ENCODE measurements around the gene TNFSF18. TPM values are rescaled to one million over a fixed set of nuclear protein-coding genes. Genes with fewer than 3 reads are reported as not detected.

TNFSF18 gene
- total RNA-seq, 1 experiment from 2014 or later = not detected

DNA sequence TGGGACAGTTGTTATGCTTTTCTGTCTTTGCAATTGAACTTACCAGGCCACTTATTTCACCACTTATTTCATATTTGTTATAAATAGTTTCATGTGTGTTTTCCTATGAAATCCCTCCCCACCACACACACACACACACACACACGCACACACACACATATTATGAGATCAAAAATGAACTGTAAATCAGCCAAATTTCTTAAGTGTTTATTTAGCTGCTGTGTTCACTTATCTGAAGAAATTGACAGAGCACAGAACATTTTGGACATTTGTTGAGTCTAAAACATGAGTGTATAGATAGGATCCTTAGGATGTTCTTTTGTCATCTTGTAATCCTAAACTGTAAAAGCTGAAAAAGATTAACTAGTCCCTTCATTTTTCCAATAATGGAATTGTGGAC, 7.8 kb upstream of the TNFSF18 start:
- BruUV-seq (replicated peaks) = no TSS peak
- CTCF ChIA-PET = no interaction called here
- H3K4me3 ChIP-seq (ENCODE audit: low read depth, low read length, poor library complexity, severe bottlenecking) = no peak overlapping the region

DNA sequence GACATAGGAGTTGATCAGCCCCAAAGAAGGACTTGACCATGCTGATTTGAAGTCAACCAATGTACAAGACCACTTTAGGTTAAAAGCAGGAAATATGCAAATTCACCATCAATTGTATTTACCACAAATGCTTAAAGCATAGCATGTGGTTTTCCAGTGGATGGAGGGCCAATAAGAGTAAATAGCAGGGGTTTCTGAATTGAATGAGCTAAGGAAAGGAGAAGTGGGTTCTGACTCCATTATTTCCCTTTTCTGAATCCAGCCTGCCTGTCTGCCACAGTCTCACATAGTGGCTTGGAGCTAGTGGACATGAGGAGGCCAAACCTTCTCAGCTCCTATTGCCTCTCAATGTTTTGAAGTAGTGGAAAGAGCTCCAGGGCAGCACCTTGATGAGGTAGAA, 7.2 kb upstream of the TNFSF18 start:
- ChIA-PET CTCF (no interaction called here), POLR2A (ENCODE audit: low non-redundant PET) (no interaction called here)
- no peak for TF ChIP-seq CTCF (conservative IDR thresholded peaks at IDR 0.05; ENCODE audit: low read depth, low read length)
- TF ChIP-seq EZH2 (IDR thresholded peaks at IDR 0.05; ENCODE audit: borderline replicate concordance, low read depth, low read length, poor library complexity, severe bottlenecking) = no peak
- H3K4me3 ChIP-seq (ENCODE audit: low read depth, low read length, poor library complexity, severe bottlenecking) = no peak overlapping the region
- no TSS peak for BruUV-seq (replicated peaks)
- DNase-seq (ENCODE audit: low spot score) = no peak
- no peaks in the 10 kb centered on the region for H3K4me1 ChIP-seq (ENCODE audit: insufficient read depth, low read length, poor library complexity, severe bottlenecking)
- no peaks in the 10 kb centered on the region for H3K27me3 ChIP-seq (replicated peaks; ENCODE audit: insufficient read depth, low read depth, low read length, poor library complexity)
- intact Hi-C loops (cut with micrococcal nuclease; ENCODE audit: unreplicated experiment) = no loop called here
- no peaks in the 10 kb centered on the region for H3K9me3 ChIP-seq (ENCODE audit: low read depth, low read length, poor library complexity, severe bottlenecking)
- H3K36me3 ChIP-seq (ENCODE audit: insufficient read depth, low read length, poor library complexity, severe bottlenecking) = no peaks in the 10 kb centered on the region
- H3K27ac ChIP-seq (ENCODE audit: low read depth, low read length, poor library complexity, severe bottlenecking) = no peak overlapping the region

More for the DNA sequence above, 7.8 kb upstream of the TNFSF18 start:
- TF ChIP-seq CTCF (conservative IDR thresholded peaks at IDR 0.05; ENCODE audit: low read depth, low read length) = no peak
- no peak for TF ChIP-seq EZH2 (IDR thresholded peaks at IDR 0.05; ENCODE audit: borderline replicate concordance, low read depth, low read length, poor library complexity, severe bottlenecking)
- POLR2A ChIA-PET (ENCODE audit: low non-redundant PET) = no interaction called here
- H3K4me1 ChIP-seq (ENCODE audit: insufficient read depth, low read length, poor library complexity, severe bottlenecking) = no peaks in the 10 kb centered on the region
- DNase-seq (ENCODE audit: low spot score) = no peak
- H3K27ac ChIP-seq (ENCODE audit: low read depth, low read length, poor library complexity, severe bottlenecking) = no peak overlapping the region
- H3K27me3 ChIP-seq (replicated peaks; ENCODE audit: insufficient read depth, low read depth, low read length, poor library complexity) = no peaks in the 10 kb centered on the region
- H3K9me3 ChIP-seq (ENCODE audit: low read depth, low read length, poor library complexity, severe bottlenecking) = no peaks in the 10 kb centered on the region
- H3K36me3 ChIP-seq (ENCODE audit: insufficient read depth, low read length, poor library complexity, severe bottlenecking) = no peaks in the 10 kb centered on the region
- intact Hi-C loops (cut with micrococcal nuclease; ENCODE audit: unreplicated experiment) = no loop called here

- Histone ChIP-seq H3K27me3 (replicated peaks; ENCODE audit: insufficient read depth, low read depth, low read length, poor library complexity) (no peaks in the 10 kb centered on the region), H3K9me3 (ENCODE audit: low read depth, low read length, poor library complexity, severe bottlenecking) (no peaks in the 10 kb centered on the region), H3K4me3 (ENCODE audit: low read depth, low read length, poor library complexity, severe bottlenecking) (no peak overlapping the region), H3K27ac (ENCODE audit: low read depth, low read length, poor library complexity, severe bottlenecking) (no peak overlapping the region), H3K36me3 (ENCODE audit: insufficient read depth, low read length, poor library complexity, severe bottlenecking) (no peaks in the 10 kb centered on the region), H3K4me1 (ENCODE audit: insufficient read depth, low read length, poor library complexity, severe bottlenecking) (peaks cover 1% of the 10 kb centered on the region)
- ChIA-PET CTCF (no interaction called here), POLR2A (ENCODE audit: low non-redundant PET) (no interaction called here)
- no peak for TF ChIP-seq CTCF (conservative IDR thresholded peaks at IDR 0.05; ENCODE audit: low read depth, low read length)
- no peak for TF ChIP-seq EZH2 (IDR thresholded peaks at IDR 0.05; ENCODE audit: borderline replicate concordance, low read depth, low read length, poor library complexity, severe bottlenecking)
- BruUV-seq (replicated peaks) = no TSS peak
- no peak for DNase-seq (ENCODE audit: low spot score)
- intact Hi-C loops (cut with micrococcal nuclease; ENCODE audit: unreplicated experiment) = no loop called here
These were observed 5.6 kb upstream of the TNFSF18 start for GRCh38 chr1:173056365-173056764.
